ENCODE measurements around the gene ICOS.
"Not testable (repeated sequence)": the region's sequence is repeated elsewhere in the genome, so short reads cannot be mapped to it uniquely, and the experiment has no call there.

ICOS gene

GRCh38 chr2:203973676-203974075 lies 37.1 kb downstream of the ICOS start:
- no peak for DNase-seq
- no peaks in the 10 kb centered on the region for H3K36me3 ChIP-seq (replicated peaks)
- no peaks in the 10 kb centered on the region for H3K27me3 ChIP-seq (replicated peaks)
- no peak overlapping the region for H3K4me3 ChIP-seq (ENCODE audit: low read depth, low read length)
- no peak overlapping the region for H3K27ac ChIP-seq
- TF ChIP-seq CTCF (IDR thresholded peaks at IDR 0.05; ENCODE audit: low read depth, low read length, missing control alignments), result no peak
- in situ Hi-C loops (cut with HindIII; ENCODE audit: low pct_ligation_motif_present, low sequenced_read_pairs), result no loop called here

DNA sequence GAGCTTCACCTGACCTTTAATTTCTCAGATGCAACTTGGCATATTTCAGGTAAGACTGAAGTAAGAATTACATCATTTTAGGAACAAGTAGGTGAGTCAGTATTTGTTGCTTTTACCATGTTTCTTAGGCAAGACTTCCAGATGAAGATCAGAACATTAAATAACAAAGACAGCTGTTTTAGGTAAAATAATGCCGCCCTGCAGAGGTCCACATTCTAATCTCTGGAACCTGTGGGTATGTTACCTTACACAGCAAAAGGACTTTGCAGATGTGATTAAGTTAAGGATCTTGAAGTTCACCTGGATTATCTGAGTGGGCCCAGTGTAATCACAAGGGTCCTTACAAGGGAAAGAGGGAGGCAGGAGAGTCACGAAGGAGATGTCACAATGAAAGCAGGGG lies 39.3 kb downstream of the ICOS start:
- Histone ChIP-seq H3K36me3 (replicated peaks) (no peaks in the 10 kb centered on the region), H3K27me3 (replicated peaks) (no peaks in the 10 kb centered on the region), H3K27ac (no peak overlapping the region), H3K4me3 (ENCODE audit: low read depth, low read length) (no peak overlapping the region)
- TF ChIP-seq CTCF (IDR thresholded peaks at IDR 0.05; ENCODE audit: low read depth, low read length, missing control alignments), result no peak
- DNase-seq, result no peak
- in situ Hi-C loops (cut with HindIII; ENCODE audit: low pct_ligation_motif_present, low sequenced_read_pairs), result no loop called here

DNA sequence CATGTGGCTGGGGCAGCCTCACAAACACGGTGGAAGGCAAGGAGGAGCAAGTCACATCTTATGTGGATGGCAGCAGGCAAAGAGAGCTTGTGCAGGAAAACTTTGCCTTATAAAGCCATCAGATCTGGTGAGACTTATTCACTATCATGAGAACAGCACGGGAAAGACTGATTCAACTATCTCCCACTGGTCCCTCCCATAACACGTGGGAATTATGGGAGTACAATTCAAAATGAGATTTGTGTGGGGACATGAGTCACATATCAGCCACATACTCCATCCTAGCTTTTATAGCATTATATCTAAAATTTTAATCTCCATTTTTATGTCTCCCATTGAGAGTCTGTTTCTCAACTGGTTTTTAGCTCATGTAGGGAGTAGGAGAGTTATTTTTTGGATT lies 45.7 kb downstream of the ICOS start:
- no peak overlapping the region for H3K4me3 ChIP-seq (ENCODE audit: low read depth, low read length)
- in situ Hi-C loops (cut with HindIII; ENCODE audit: low pct_ligation_motif_present, low sequenced_read_pairs), result no loop called here

DNA sequence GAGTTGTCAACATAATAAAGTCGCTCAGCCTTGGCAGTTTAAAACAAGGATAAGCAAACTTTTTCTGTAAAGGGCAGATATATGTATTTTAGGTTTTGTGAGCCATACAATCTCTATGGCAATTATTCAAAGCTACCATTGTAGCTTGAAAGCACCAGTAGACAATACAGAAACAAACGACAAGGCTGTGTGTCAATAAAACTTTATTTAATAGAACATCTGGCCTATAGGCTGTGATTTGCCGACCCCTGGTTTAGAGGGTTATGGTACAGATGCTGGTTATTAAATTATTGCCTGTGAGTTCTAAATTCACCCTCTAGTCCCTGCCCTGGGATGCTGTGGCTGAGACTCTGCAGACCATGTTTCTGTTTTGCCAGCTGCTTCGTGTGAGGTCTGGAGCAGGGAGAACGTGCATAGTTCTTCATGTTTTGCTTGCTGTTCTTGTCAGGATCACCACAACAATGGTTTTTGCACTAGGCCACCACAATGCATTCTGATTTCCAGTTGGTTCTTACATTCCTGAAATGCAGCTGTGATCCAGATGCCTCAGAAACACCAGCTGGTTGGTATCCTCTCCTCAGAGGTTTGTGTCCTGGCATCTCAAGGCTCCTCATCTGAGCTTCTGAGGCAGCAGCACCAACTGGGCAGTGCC lies 46.6 kb downstream of the ICOS start:
- no peak for TF ChIP-seq CTCF (IDR thresholded peaks at IDR 0.05; ENCODE audit: low read depth, low read length, missing control alignments)
- no peaks in the 10 kb centered on the region for H3K27me3 ChIP-seq (replicated peaks)
- no peak overlapping the region for H3K27ac ChIP-seq
- in situ Hi-C loops (cut with HindIII; ENCODE audit: low pct_ligation_motif_present, low sequenced_read_pairs), result no loop called here
- H3K36me3 ChIP-seq (replicated peaks), result no peaks in the 10 kb centered on the region
- H3K4me3 ChIP-seq (ENCODE audit: low read depth, low read length), result no peak overlapping the region
- DNase-seq, result no peak

More for the DNA sequence above, 45.7 kb downstream of the ICOS start:
- DNase-seq, result no peak
- no peaks in the 10 kb centered on the region for H3K36me3 ChIP-seq (replicated peaks)
- H3K27me3 ChIP-seq (replicated peaks), result no peaks in the 10 kb centered on the region
- no peak for TF ChIP-seq CTCF (IDR thresholded peaks at IDR 0.05; ENCODE audit: low read depth, low read length, missing control alignments)
- H3K27ac ChIP-seq, result no peak overlapping the region

DNA sequence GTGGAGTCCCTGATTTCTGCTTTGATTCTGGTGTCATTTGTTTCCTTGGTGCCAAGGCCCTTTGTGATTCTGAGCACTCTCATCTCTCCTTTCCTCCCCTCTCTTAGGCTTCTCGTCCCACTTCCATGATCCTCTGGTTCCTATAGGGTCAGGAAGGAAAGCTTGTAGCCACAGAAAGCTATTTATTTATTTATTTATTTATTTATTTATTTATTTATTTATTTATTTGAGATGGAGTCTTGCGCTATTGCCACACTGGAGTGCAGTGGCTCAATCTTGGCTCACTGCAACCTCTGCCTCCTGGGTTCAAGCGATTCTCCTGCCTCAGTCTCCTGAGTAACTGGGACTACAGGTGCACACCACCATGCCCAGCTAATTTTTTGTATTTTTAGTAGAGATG lies 49.4 kb downstream of the ICOS start:
- H3K27ac ChIP-seq; H3K27me3 ChIP-seq (replicated peaks); DNase-seq; in situ Hi-C loops (cut with HindIII; ENCODE audit: low pct_ligation_motif_present, low sequenced_read_pairs); H3K36me3 ChIP-seq (replicated peaks); H3K4me3 ChIP-seq (ENCODE audit: low read depth, low read length): not testable (repeated sequence)

DNA sequence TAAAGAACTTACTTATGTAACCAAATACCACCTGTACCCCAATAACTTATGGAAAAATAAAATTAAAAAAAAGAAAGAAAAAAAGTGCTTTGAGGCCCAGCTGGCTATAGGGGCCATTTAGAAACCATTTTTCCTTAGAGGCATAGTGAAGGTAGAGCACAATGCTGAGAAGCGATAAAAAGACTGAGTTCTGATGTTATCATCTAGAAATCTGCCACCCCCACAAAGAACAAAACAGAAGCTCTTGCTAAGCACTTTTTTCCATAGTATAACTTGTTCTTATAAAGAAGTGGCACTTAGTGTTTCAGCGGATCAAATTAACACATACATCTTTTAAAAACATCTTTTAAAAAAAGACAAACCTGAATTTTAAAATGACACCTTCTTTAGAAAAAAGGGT lies 51.4 kb downstream of the ICOS start:
- H3K27me3 ChIP-seq (replicated peaks), result no peaks in the 10 kb centered on the region
- TF ChIP-seq CTCF (IDR thresholded peaks at IDR 0.05; ENCODE audit: low read depth, low read length, missing control alignments), result no peak
- in situ Hi-C loops (cut with HindIII; ENCODE audit: low pct_ligation_motif_present, low sequenced_read_pairs), result no loop called here
- no peaks in the 10 kb centered on the region for H3K36me3 ChIP-seq (replicated peaks)
- H3K4me3 ChIP-seq (ENCODE audit: low read depth, low read length), result no peak overlapping the region
- DNase-seq, result no peak
- H3K27ac ChIP-seq, result no peak overlapping the region
